Small intestine (tissue), 7 donors: ENCODE measurements around the gene NFATC3. TPM values are rescaled to one million over a fixed set of nuclear protein-coding genes. Genes with fewer than 3 reads are reported as not detected.
A peak's percentile ranks its signal among the peaks of the same experiment; 100 is the strongest.

ENCODE experiments used
- DNase-seq, 2 donors: peaks; one replicate each; pipeline versions ENCODE4 v3.0.0 to v3.0.0-alpha.2; 2013
- FAIRE-seq: peaks from 2 replicates; lab custom pipeline; 2012; peaks lifted over from hg19 to GRCh38; lab: Jason Lieb, UNC
- H3K27ac ChIP-seq, 3 donors: one replicate each; pipeline ENCODE4 v1.5.1; 2013; ENCODE audit warnings: low read length in 2 of 3, mild to moderate bottlenecking in 2 of 3, control low read depth in 1 of 3, inconsistent platforms in 1 of 3, low read depth in 1 of 3, moderate library complexity in 1 of 3
- H3K27me3 ChIP-seq, 3 donors: one replicate each; pipeline ENCODE4 v1.6.1; 2013; ENCODE audit warnings: low read length in 3 of 3, inconsistent platforms in 1 of 3; ENCODE audit not compliant: control insufficient read depth in 3 of 3, insufficient read depth in 3 of 3
- H3K36me3 ChIP-seq, 3 donors: one replicate each; pipeline ENCODE4 v1.6.1; 2013; ENCODE audit warnings: low read length in 3 of 3, inconsistent platforms in 1 of 3, low read depth in 1 of 3, mild to moderate bottlenecking in 1 of 3, moderate library complexity in 1 of 3; ENCODE audit not compliant: control insufficient read depth in 3 of 3, insufficient read depth in 2 of 3
- H3K4me1 ChIP-seq, 3 donors: one replicate each; pipeline ENCODE4 v1.6.1; 2013; ENCODE audit warnings: low read length in 2 of 3, inconsistent platforms in 1 of 3, low read depth in 1 of 3, mild to moderate bottlenecking in 1 of 3, moderate library complexity in 1 of 3; ENCODE audit not compliant: control insufficient read depth in 3 of 3, insufficient read depth in 2 of 3
- H3K4me3 ChIP-seq, 3 donors: one replicate each; pipeline ENCODE4 v1.5.1; 2013; ENCODE audit warnings: low read length in 3 of 3, control low read depth in 1 of 3, inconsistent platforms in 1 of 3, low read depth in 1 of 3, mild to moderate bottlenecking in 1 of 3, moderate library complexity in 1 of 3
- H3K9me3 ChIP-seq, 2 donors: one replicate each; pipeline ENCODE4 v1.6.1; 2013; ENCODE audit warnings: low read depth in 1 of 2, low read length in 1 of 2; ENCODE audit not compliant: control insufficient read depth in 2 of 2, insufficient read depth in 1 of 2
- WGBS, 3 donors: extraction: QIAGEN DNeasy Blood & Tissue Kit; methylation state at CpG; one replicate each; pipeline ENCODE4 v1.1.7; 2013; 5-methylcytosine and 5-hydroxymethylcytosine counted together
- polyA plus RNA-seq, 4 donors: library from polyadenylated mRNA; stranded (reverse) in 3 of 4; unstranded in 1 of 4; fragments of 200-250 nt in 3 of 4; fragments of 120-200 nt in 1 of 4; gene quantifications; one replicate each; pipeline versions ENCODE4 v1.2.1 to v1.2.3, GENCODE V29; 2013
- donor health status: healthy with polysubstance abuse.
- donor health status: control.
- donor health status: control.
- donor health status: Bipolar disorder and iron deficiency.
- donor health status: healthy.

The NFATC3 gene
- polyA plus RNA-seq, 4 donors, result 10.8 to 26.8 (median 13.7) TPM

DNA sequence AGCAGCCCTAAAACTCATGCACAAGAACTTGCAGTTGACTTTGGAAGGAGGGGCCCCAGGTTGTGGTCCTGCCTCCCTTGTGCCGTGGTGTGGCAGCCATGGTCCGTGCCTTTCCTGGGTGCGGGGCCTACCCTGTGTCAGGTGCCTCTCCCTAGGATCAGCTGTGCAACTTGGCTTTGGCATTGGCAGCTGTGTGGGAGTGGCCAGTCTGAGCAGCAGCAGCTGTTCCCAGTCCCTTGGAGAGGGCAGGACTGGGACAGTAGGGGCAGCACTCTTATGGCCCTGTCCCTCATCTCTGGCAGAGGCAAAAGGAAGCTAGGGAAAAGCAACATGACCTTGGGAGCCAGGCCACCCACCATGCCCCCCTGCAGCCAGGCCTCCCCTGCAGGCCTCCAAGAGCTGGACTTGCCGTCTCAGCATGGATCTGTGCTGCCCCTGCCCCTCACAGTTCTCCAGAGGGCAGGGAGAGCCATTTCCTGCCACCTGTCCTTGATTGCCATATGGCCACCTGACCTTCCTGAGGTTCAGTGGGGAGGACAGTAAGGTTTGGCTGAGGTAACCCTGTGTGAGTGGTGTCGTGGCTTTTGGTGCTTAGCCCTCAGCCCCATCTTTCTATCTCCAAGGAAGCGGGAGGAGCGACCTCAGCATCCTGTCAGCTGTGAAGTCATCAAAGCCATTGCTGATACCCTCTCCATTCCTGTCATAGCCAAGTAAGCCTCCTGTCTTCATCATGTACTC, 15.5 kb upstream of the NFATC3 start:
- H3K9me3 ChIP-seq, result no peaks in the 10 kb centered on the region
- no peaks in the 10 kb centered on the region for H3K27me3 ChIP-seq
- H3K27ac ChIP-seq, result peak overlapping the region in 1 of 3 donors; percentile 46
- DNase-seq (peak in 1 of 2 donors; percentile 78), FAIRE-seq (no peak)
- H3K4me3 ChIP-seq, result no peak overlapping the region
- H3K36me3 ChIP-seq, result peaks cover 4 to 79% (median 8%) of the 10 kb centered on the region in 3 donors
- H3K4me1 ChIP-seq, result peaks cover 0 to 7% (median 4%) of the 10 kb centered on the region in 3 donors
- 54 to 62% (median 55%) methylated on average over 7 of the region's 7 CpGs for WGBS, 3 donors

DNA sequence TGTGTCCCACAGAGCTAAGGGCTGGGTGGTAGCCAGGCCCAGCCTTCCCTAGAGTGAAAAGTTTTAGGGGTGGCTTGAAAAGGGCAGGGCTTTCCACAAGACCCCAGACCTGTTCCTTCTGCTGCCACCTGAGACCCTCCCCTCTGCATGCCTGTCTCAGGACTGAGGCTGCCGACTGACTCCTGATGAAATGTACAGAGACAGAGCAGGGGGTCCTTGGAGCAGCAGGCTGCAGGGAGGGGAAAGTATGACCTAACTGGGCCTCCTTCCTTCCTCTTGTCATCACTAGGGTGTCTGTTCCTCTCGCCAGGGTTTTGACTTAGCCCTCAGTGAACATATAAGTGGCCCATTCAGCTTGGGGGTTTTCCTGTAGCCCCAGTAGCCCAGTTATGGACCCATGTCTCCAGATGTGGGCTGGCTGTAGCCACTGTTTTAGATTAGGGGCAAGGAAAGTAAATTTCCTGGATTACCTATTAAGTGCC, 14.9 kb upstream of the NFATC3 start:
- H3K27ac ChIP-seq, result peak overlapping the region in 1 of 3 donors; percentile 46
- no peak for DNase-seq
- H3K4me3 ChIP-seq, result no peak overlapping the region
- FAIRE-seq, result no peak
- WGBS, 3 donors, result 67 to 88% (median 77%) methylated on average over 2 of the region's 2 CpGs
- peaks cover 0 to 7% (median 4%) of the 10 kb centered on the region in 3 donors for H3K4me1 ChIP-seq
- H3K27me3 ChIP-seq, result no peaks in the 10 kb centered on the region
- peaks cover 4 to 83% (median 9%) of the 10 kb centered on the region in 3 donors for H3K36me3 ChIP-seq
- H3K9me3 ChIP-seq, result no peaks in the 10 kb centered on the region

DNA sequence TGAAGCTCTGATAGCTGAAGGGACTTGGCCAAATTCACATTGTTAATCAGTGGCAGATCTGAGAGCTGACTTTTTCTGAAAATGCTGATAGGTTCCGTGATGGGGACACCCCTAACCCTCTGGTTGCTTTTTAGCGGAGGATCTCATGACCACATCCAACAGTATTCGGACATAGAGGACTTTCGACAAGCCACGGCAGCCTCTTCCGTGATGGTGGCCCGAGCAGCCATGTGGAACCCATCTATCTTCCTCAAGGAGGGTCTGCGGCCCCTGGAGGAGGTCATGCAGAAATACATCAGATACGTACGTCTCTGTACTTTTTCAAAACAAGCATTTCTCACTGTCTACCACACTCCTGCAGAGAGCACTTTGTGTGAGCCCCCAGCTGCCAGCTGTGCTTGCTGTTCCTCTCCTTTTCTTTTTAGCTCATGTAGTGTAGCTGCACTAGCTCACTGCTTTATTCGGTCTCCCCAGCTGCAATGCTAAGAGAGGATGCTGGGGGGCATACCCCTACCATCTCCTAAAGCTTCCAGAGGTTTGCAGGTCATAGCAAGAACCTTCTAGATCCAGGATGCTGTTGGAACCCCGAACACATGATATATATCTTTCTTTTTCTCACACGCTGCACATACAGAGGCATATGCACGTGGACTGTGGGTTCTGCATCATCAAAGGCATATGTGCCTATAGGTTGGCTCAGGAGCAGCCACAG, 14.2 kb upstream of the NFATC3 start:
- 80 to 91% (median 87%) methylated on average over 14 of the region's 14 CpGs for WGBS, 3 donors
- H3K27me3 ChIP-seq, result no peaks in the 10 kb centered on the region
- peaks cover 4 to 83% (median 12%) of the 10 kb centered on the region in 3 donors for H3K36me3 ChIP-seq
- no peak overlapping the region for H3K4me3 ChIP-seq
- H3K9me3 ChIP-seq, result no peaks in the 10 kb centered on the region
- DNase-seq (no peak), FAIRE-seq (no peak)
- H3K27ac ChIP-seq, result no peak overlapping the region
- peaks cover 0 to 7% (median 4%) of the 10 kb centered on the region in 3 donors for H3K4me1 ChIP-seq

DNA sequence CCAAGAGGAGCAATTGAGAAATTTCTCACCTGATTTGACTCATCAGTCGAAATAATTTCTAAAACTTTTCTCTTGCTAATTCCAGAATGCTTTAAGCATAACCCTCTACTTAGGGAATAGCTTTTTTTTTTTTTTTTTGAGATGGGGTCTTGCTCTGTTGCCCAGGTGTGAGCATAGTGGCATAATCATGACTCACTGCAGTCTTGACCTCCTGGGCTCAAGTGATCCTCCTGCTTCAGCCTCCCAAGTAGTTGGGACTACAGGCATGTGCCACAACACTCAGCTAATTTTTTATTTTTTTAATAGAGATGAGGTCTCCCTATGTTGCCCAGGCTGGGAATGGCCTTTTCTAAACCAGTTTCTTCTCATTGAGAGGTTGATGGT, 13.7 kb upstream of the NFATC3 start:
- H3K27ac ChIP-seq, result no peak overlapping the region
- no peak for DNase-seq
- FAIRE-seq, result no peak
- peaks cover 0 to 7% (median 4%) of the 10 kb centered on the region in 3 donors for H3K4me1 ChIP-seq
- no peaks in the 10 kb centered on the region for H3K9me3 ChIP-seq
- WGBS, 3 donors, result 76 to 89% (median 83%) methylated on average over 1 of the region's 1 CpG
- peaks cover 4 to 83% (median 12%) of the 10 kb centered on the region in 3 donors for H3K36me3 ChIP-seq
- no peaks in the 10 kb centered on the region for H3K27me3 ChIP-seq
- H3K4me3 ChIP-seq, result no peak overlapping the region

DNA sequence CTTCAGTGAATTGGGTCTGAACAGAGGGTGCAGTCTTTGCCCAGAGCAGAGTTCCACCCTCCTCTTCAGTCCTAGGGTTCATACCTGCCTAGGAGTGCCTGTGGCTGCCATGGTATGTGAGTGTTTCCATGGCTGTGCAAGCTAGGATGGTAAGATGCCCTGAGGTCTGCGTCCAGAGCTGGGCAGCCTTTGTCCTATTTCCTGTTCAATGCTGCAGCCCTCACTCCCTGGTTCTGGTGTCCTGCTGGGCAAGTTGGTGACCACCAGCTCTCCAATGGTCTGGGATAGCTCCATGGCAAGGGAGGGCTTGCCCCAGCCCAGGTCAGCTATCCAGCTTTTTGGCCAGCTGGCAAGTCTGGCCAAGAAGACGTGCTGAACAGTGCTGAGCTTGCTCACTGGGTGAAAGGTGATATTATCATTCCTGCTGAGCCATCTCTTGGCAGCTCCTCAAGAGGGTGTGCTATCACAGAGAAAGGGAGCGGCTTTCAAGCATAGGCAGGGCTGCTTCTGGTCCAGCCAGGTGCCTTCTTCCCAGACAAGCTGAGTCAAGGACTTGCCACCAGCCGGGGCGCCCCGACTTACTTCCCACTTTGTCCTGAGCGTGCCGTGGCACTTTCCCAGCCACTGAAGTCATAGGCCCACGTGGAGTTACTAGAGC, 13.0 kb upstream of the NFATC3 start:
- Histone ChIP-seq H3K4me3 (no peak overlapping the region), H3K4me1 (peaks cover 0 to 7% (median 4%) of the 10 kb centered on the region in 3 donors), H3K9me3 (no peaks in the 10 kb centered on the region), H3K27me3 (no peaks in the 10 kb centered on the region), H3K36me3 (peaks cover 4 to 87% (median 12%) of the 10 kb centered on the region in 3 donors), H3K27ac (peak overlapping the region in 1 of 3 donors; percentile 21)
- FAIRE-seq (no peak), DNase-seq (peak; percentile 70 to 84)
- WGBS, 3 donors, result 47 to 70% (median 48%) methylated on average over 9 of the region's 9 CpGs

DNA sequence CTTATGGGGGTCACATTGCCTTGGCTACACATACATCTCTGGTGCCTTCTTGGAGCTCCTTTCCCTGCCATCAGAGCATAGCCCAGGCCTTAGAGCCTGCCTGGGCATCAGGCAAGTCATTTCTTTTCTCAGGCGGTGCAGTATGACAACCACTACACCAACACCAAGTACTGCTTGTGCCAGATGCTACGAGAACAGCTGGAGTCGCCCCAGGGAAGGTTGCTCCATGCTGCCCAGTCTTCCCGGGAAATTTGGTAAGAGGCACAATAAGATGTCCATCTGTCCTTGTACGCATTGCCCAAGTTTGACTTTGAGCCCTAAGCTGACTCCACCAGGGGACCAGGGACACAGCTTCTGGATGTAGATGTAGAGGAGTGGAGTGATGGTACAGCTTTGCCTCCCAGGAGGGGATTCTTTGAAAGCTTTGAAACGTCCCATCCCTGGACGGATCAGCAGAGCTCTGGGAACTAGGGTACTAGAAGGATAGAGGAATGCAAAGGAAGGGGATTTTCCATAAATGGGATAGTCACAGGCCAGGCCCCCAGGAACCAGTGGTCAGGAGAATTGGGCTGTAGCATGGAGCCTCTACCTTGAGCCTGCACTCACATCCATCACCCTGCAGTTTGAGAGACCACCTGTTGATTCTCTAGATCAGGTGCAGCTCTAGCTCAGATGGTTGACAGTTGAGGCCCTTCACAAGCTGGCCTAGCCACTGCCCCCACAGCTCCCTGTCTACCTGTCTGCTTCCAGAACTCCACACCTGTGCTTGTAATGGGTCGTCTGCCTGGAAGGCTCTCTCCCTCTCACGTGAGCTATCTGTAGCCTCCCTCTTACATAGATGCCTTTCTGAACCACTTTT, 11.0 kb upstream of the NFATC3 start:
- H3K27me3 ChIP-seq, result no peaks in the 10 kb centered on the region
- peaks cover 6 to 17% (median 11%) of the 10 kb centered on the region in 3 donors for H3K4me1 ChIP-seq
- H3K27ac ChIP-seq, result no peak overlapping the region
- 89 to 93% (median 92%) methylated on average over 9 of the region's 9 CpGs for WGBS, 3 donors
- DNase-seq, result no peak
- peaks cover 4 to 91% (median 10%) of the 10 kb centered on the region in 3 donors for H3K36me3 ChIP-seq
- no peak for FAIRE-seq
- H3K9me3 ChIP-seq, result no peaks in the 10 kb centered on the region
- H3K4me3 ChIP-seq, result no peak overlapping the region

DNA sequence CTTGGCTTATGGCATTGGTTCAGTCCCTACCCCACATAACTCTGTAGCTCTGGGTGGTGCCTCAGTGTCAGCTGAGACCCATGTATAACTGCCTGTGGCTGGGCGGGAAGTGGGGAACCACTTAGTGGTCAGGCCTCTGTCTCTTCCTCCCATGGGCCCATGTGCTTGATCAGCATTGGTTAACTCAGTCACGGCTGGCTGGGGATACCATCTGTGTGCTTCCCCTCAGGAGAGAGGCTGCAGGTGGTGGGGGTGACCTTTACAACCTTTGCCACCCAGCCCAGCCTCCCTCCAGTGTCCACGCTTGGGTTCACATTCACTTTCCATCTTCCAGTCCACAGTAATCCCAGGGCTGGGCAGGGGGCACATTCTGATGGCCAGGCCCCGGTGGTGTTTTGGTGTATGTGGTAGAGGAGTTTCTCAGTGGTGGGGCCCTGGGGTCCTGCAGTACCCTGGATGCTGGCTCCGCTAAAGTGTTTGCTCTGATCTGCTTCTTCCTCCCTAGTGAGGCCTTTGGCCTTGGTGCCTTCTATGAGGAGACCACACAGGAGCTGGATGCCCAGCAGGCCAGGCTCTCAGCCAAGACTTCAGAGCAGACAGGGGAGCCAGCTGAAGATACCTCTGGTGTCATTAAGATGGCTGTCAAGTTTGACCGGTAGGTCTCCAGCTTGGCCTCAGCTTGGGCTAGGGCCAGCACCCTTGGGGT, 10.2 kb upstream of the NFATC3 start:
- peaks cover 8 to 25% (median 14%) of the 10 kb centered on the region in 3 donors for H3K4me1 ChIP-seq
- no peaks in the 10 kb centered on the region for H3K27me3 ChIP-seq
- no peak overlapping the region for H3K4me3 ChIP-seq
- no peaks in the 10 kb centered on the region for H3K9me3 ChIP-seq
- peak in 1 of 2 donors; percentile 64 for DNase-seq
- no peak overlapping the region for H3K27ac ChIP-seq
- H3K36me3 ChIP-seq, result peaks cover 4 to 83% (median 10%) of the 10 kb centered on the region in 3 donors
- FAIRE-seq, result no peak
- 71 to 84% (median 72%) methylated on average over 6 of the region's 6 CpGs for WGBS, 3 donors
